Measurements from ENCODE around the gene RPS6KA2. TPM values are rescaled to one million over a fixed set of nuclear protein-coding genes. Genes with fewer than 3 reads are reported as not detected.

RPS6KA2 gene
- total and polyA plus RNA-seq, 2 donors (not counting 1 experiment from before 2014, with no cell fraction given): 2.2 to 16.0 TPM

DNA sequence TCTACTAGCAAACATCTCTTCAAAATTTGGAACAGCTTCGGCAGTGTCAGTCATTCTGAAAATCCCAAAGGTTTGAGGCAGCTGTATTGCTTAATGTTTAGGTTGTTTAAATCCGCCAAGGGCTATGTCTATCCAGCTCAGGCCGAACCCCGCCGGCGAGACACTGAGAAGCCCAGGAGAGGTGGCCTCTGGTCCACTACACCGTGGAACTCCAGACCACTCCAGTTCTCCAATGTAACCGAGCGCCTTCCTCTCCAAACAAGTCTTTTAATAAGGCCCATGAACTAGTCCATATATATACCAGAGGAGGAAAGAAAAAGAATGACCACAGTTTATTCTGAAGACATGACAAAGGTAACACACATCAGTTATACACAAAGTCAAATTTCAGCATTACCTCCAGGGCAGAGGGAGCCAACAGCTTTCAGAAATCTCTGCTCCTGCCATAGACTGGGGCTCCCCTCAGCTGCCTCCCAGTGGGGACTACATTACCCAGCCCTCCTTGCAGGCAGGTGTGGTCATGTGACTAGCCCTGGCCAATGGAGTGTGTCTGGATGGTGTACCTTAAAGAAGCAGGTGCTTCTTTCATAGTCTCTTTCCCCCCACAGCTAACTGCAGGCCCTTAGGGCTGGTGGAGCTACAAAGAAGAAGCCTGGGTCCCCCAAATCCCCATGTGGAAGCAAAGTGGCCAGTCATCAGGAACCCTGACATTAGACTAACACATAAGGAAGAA lies 40.5 kb downstream of the RPS6KA2 start, which contains the start of gene RAMACL:
Gene RAMACL, minus strand, starts transcription at position 255 of the 733 bp plus-strand sequence. Its CDS starts 201 bp downstream, at position 54.
- peak within 1 kb of the TSS; percentile 56 for H3K27ac Mint-ChIP-seq
- Histone ChIP-seq H3K27me3 (replicated peaks in 1 of 4; ENCODE audit: control extremely low read depth in 1 of 4, control insufficient read depth in 3 of 4, insufficient read depth in 4 of 4, low read length in 3 of 4) (no peaks in the 10 kb centered on the region), H3K4me2 (replicated peaks; ENCODE audit: low read depth, low read length, poor library complexity, severe bottlenecking) (peak within 1 kb of the TSS; percentile 73), H3K9me3 (ENCODE audit: control extremely low read depth in 1 of 3, control insufficient read depth in 2 of 3, insufficient read depth in 1 of 3, low read length in 2 of 3) (peaks cover 0 to 3% (median 0%) of the 10 kb centered on the region in 3 donors), H3K4me1 (ENCODE audit: control insufficient read depth in 2 of 2, insufficient read depth in 2 of 2, low read length in 2 of 2) (peaks cover 38 to 46% of the 10 kb centered on the region in 2 donors), H3K27ac (ENCODE audit: low read length in 2 of 2) (peak within 1 kb of the TSS; percentile 20 to 22), H4K20me1 (ENCODE audit: control insufficient read depth, insufficient read depth, low read length, poor library complexity, severe bottlenecking) (no peaks in the 10 kb centered on the region), H3K4me3 (ENCODE audit: control extremely low read depth in 1 of 5, extremely low read depth in 1 of 5, insufficient read depth in 1 of 5, low read depth in 2 of 5, low read length in 4 of 5) (no peak within 1 kb of the TSS), H3K36me3 (replicated peaks in 1 of 2; ENCODE audit: control extremely low read depth in 1 of 2, control insufficient read depth in 1 of 2, extremely low read depth in 1 of 2, insufficient read depth in 2 of 2, low read length in 1 of 2) (no peaks in the 10 kb centered on the region), H2AFZ (ENCODE audit: insufficient read depth, low read depth, low read length, poor library complexity, severe bottlenecking) (no peak within 1 kb of the TSS), H3K79me2 (ENCODE audit: control insufficient read depth, insufficient read depth, low read length) (peaks cover 5% of the 10 kb centered on the region), H3K9ac (ENCODE audit: low read length) (no peak within 1 kb of the TSS)
- ChIA-PET CTCF (interaction anchor here (0.9 kb wide), 1 partner anchor 36 kb away, joined by 3 read pairs; no protein-coding TSS in a partner anchor), POLR2A (no interaction called here)
- H3K4me1 Mint-ChIP-seq: peaks cover 43% of the 10 kb centered on the region
- 100% methylated on average over 2 of the region's 9 CpGs for WGBS (ENCODE audit: insufficient coverage)
- peak within 1 kb of the TSS; percentile 57 for H3K4me3 Mint-ChIP-seq
- intact Hi-C loops (cut with micrococcal nuclease): no loop called here
- TF ChIP-seq CTCF (IDR thresholded peaks at IDR 0.05): no peak
- no peak for TF ChIP-seq EZH2 (IDR thresholded peaks at IDR 0.05; ENCODE audit: borderline replicate concordance, insufficient read depth, low read depth, low read length, poor library complexity, severe bottlenecking)
- no peaks in the 10 kb centered on the region for H3K9me3 Mint-ChIP-seq (ENCODE audit: insufficient read depth)
- H3K27me3 Mint-ChIP-seq: no peaks in the 10 kb centered on the region
- DNase-seq: peak; percentile 70
- peak; percentile 71 for ATAC-seq (ENCODE audit: low read depth)

- intact Hi-C loops (cut with micrococcal nuclease): no loop called here
These were observed 42.1 kb downstream of the RPS6KA2 start for GRCh38 chr6:166584853-166585429.

More at GRCh38 chr6:166584853-166585429, 42.1 kb downstream of the RPS6KA2 start:
- ChIA-PET POLR2A (no interaction called here), CTCF (no interaction called here)
- H3K9ac ChIP-seq (ENCODE audit: low read length): no peak overlapping the region
- ATAC-seq (ENCODE audit: low read depth) (no peak), DNase-seq (no peak)
- H2AFZ ChIP-seq (ENCODE audit: insufficient read depth, low read depth, low read length, poor library complexity, severe bottlenecking): no peak overlapping the region
- 96% methylated on average over 5 of the region's 12 CpGs for WGBS (ENCODE audit: insufficient coverage)
- Mint-ChIP-seq H3K4me3 (no peak overlapping the region), H3K27ac (no peak overlapping the region), H3K27me3 (no peaks in the 10 kb centered on the region), H3K9me3 (ENCODE audit: insufficient read depth) (no peaks in the 10 kb centered on the region), H3K4me1 (peaks cover 34% of the 10 kb centered on the region)
- H3K4me2 ChIP-seq (replicated peaks; ENCODE audit: low read depth, low read length, poor library complexity, severe bottlenecking): no peak overlapping the region
- H3K4me3 ChIP-seq (ENCODE audit: control extremely low read depth in 1 of 5, extremely low read depth in 1 of 5, insufficient read depth in 1 of 5, low read depth in 2 of 5, low read length in 4 of 5): no peak overlapping the region
- no peaks in the 10 kb centered on the region for H3K36me3 ChIP-seq (replicated peaks in 1 of 2; ENCODE audit: control extremely low read depth in 1 of 2, control insufficient read depth in 1 of 2, extremely low read depth in 1 of 2, insufficient read depth in 2 of 2, low read length in 1 of 2)
- H3K27me3 ChIP-seq (replicated peaks in 1 of 4; ENCODE audit: control extremely low read depth in 1 of 4, control insufficient read depth in 3 of 4, insufficient read depth in 4 of 4, low read length in 3 of 4): no peaks in the 10 kb centered on the region
- no peaks in the 10 kb centered on the region for H4K20me1 ChIP-seq (ENCODE audit: control insufficient read depth, insufficient read depth, low read length, poor library complexity, severe bottlenecking)
- no peak overlapping the region for H3K27ac ChIP-seq (ENCODE audit: low read length in 2 of 2)
- no peak for TF ChIP-seq EZH2 (IDR thresholded peaks at IDR 0.05; ENCODE audit: borderline replicate concordance, insufficient read depth, low read depth, low read length, poor library complexity, severe bottlenecking)
- TF ChIP-seq CTCF (IDR thresholded peaks at IDR 0.05): no peak
- peaks cover 5% of the 10 kb centered on the region for H3K79me2 ChIP-seq (ENCODE audit: control insufficient read depth, insufficient read depth, low read length)
- peaks cover 0 to 3% (median 0%) of the 10 kb centered on the region in 3 donors for H3K9me3 ChIP-seq (ENCODE audit: control extremely low read depth in 1 of 3, control insufficient read depth in 2 of 3, insufficient read depth in 1 of 3, low read length in 2 of 3)
- peaks cover 31 to 36% of the 10 kb centered on the region in 2 donors for H3K4me1 ChIP-seq (ENCODE audit: control insufficient read depth in 2 of 2, insufficient read depth in 2 of 2, low read length in 2 of 2)

Measured in B cell (primary cell).